Glomerular endothelial cell (primary cell): ENCODE data around the gene PPP3CA. TPM values are rescaled to one million over a fixed set of nuclear protein-coding genes. Genes with fewer than 3 reads are reported as not detected.

Source experiments
- DNase-seq: peaks from one replicate; pipeline ENCODE4 v3.0.0-alpha.2; 2011; ENCODE audit warnings: low read depth, low spot score; ENCODE audit errors: extremely low read depth
- total RNA-seq: library from RNA; depleted of rRNA; stranded (reverse); fragments of >200 nt; gene quantifications from 2 replicates; pipeline ENCODE4 v1.2.3, GENCODE V29; 2015

Gene PPP3CA
- total RNA-seq, 1 donor from 2014 or later = 44.5 TPM

DNA sequence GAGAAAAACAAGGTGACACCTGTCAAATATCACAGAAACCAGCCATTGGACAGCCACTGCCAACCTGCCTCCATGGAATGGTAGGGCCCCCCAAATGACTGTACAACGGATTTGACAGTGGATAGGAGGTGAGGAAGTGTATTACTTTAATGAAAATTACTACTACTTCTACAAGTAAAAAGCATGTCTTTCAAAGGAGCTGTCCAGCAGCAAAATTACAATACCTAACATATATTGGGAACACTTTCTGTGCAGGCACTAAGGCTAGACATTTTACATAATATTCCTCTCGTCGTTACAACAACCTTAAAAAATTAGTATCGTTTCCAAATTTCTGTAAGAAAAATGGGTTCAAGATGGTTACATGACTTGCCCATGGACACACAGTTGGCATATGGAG lies 14.9 kb downstream of the PPP3CA start:
- DNase-seq = no peak

DNA sequence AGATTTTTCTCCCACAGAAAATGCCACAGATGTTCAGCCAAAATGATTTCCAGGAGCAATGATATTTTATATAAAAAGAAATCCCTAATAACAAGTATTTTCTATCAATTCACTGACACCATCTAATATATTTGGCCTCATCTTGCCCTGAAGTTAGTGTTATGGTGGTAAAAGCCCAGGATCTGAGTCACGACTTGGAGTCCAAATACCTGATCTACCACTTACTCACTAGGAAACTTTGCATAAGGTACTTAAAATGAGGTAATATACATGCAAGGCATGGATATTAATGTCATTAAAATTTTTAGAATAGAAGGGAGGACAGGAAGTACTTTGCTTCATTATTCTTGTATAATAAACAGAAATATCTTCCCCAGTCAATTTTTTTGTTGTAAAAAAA lies 16.3 kb downstream of the PPP3CA start:
- no peak for DNase-seq

DNA sequence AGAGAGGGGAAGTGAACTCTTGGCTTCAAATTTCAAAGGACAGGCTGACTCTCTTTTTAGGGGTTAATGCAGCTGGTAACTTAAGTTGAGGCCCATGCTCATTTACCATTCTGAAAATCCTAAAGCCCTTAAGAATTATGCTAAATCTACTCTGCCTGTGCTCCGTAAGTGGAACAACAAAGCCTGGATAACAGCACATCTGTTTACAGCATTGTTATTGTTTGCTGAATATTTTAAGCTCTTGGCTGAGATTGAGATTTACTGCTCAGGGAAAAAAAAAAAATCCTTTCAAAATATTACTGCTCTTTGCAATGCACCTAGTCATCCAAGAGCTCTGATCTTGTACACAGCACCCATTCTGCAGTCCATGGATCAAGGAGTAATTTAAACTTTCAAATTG lies 17.7 kb downstream of the PPP3CA start:
- no peak for DNase-seq

DNA sequence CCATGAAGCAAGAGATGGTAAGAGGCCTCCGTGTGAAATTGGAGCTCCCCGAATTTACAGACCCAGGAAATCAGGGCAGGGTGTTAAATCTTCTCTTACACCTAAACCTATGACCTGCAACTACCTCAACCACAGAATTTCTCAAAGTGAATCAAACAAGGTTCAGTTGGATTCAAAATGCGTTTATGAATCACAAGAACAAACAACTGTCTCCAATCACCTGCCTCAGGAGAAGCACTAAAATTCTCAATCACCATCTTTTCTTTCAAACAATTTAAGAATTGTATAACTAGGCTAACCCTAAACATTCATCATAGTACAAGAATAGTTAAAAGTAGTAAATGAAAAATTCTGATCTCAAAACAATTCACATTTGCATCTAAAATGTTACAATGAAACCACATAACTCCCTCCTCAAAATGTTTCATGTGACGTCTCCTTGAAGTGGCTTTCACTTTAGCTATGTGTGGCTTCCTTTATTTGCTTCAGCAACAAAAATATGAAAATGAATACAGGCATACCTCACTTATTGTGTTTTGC lies 19.2 kb downstream of the PPP3CA start:
- no peak for DNase-seq

DNA sequence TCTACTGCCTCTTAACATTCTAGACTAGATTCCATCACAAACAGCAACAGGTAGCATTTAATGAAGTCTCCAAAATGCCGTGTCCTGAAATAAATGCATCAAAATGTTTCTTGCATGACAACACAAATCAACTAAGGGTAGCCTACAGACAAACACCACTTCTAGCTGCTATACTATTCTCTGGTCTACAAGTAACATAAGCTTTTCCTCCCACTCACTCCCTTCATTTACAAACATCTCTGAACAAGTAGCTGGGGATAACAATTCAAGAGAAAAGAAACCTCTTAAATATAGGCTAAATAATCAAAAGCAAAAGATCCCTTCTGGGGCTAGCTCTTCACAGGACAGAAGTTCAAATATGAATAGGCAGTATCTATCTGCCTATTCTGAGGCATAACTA lies 20.8 kb downstream of the PPP3CA start:
- no peak for DNase-seq

DNA sequence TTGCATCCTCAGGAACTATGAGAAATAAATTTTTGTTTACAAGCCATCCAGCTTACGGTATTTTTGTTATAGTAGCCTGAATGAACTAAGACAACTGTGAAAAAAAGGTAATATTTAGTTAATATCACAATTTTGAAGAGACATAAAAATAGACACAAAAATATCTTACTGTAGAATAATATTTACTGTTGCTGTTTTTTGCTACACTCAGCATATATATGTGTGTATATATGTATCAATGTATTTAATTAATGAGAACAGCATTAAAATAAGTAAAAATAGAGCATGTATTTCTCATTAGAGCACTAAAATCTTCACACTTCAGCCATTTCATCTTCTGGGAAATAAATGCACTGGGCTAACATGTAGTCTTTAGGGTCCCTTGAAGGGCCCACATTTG lies 24.6 kb downstream of the PPP3CA start:
- DNase-seq = no peak

DNA sequence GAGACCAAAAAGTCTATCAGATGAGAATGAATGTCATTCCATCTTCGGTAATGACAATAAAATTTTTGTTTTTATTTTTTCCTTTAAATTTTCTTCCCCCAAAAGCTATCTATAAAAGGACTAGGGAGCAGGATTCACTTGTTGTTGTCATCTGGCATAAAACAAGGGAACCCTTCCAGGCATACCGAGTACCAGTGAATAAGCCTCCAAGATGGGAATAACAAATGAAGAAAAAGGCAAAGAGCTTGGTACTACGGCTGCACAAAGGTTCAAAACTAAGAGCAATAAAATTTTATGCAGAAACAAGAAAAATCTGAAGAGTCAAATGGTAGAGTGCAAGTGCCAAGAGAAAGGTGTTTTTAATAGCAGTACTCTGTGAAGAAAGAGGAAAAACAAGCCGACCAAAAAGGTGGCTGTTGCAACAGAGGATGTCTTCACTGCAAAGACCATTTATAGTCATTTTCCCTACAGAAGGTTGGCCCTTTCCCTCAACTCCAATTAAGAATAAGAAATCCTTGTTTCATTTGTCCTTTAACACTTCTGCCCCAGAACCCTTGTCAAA lies 25.8 kb downstream of the PPP3CA start:
- DNase-seq = no peak

DNA sequence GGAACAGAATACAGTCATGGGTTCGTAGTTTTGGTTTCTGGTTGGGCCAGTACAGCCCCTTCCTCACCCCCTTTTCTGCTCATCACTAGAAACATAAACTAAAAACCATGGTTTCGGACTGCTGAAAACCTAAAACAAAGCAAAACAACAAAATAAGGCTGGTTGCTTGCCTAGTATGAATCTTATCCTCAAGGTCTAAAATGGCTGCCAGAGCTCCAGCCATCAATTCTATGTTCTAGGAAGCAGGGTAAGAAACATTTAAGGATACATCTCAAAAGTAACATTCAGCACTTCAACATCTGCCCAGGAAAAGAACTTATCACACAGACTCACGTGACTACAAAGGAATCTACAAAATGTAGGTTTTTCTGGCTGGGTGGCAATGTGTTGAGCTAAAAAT lies 31.5 kb downstream of the PPP3CA start:
- no peak for DNase-seq

DNA sequence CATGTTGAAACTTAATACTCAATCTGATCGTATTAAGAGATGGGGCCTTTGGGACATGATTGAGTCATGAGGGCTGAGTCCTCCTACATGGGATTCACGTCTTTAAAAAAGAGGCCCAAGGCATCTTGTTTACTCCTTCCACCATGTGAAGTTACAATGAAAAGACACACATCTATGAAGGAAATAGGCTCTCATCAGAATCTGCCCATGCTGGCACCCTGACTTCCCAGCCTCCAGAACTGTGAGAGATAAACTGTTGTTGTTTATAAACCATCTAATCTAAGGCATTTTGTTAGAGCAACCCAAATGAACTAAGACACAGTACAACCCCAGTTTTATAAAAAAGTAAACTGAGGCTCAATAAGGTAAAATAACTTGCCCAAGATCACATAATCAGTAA lies 32.3 kb downstream of the PPP3CA start:
- DNase-seq = no peak

DNA sequence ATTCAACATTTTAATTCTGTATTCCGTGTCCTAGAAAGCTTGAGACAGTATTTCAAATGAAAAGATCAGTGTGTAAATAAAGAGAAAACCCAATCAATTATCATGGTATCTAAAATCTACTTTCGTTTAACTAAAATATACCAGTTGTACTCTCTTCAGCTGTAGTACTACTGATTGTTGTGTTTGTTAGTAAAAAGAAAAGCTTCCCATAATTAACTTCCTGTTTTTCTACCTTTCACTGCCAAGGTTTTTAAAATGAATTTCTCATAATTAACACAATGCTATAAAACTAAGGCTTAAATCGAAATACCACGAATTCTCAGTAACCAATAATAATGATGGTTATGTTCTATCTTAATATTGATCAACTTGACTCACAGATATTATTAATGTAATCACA lies 37.4 kb downstream of the PPP3CA start:
- no peak for DNase-seq

DNA sequence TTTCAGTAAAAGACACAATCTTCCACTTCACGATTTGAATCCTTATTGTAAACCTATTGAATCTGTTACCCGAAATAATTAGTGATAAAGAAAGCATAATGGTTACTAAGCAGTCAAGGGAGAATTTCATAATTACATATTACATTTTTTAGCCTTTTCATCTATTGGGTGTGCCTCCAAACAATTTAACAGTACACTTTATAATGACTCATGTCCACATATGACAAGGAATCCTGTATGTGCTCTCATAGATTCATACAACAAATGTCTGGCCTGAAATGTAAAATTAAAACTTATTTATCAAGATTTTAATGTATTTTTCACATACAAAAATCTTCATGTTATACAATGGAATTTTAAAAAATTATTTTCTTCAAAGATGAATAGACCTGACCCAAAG lies 39.4 kb downstream of the PPP3CA start:
- DNase-seq = no peak

DNA sequence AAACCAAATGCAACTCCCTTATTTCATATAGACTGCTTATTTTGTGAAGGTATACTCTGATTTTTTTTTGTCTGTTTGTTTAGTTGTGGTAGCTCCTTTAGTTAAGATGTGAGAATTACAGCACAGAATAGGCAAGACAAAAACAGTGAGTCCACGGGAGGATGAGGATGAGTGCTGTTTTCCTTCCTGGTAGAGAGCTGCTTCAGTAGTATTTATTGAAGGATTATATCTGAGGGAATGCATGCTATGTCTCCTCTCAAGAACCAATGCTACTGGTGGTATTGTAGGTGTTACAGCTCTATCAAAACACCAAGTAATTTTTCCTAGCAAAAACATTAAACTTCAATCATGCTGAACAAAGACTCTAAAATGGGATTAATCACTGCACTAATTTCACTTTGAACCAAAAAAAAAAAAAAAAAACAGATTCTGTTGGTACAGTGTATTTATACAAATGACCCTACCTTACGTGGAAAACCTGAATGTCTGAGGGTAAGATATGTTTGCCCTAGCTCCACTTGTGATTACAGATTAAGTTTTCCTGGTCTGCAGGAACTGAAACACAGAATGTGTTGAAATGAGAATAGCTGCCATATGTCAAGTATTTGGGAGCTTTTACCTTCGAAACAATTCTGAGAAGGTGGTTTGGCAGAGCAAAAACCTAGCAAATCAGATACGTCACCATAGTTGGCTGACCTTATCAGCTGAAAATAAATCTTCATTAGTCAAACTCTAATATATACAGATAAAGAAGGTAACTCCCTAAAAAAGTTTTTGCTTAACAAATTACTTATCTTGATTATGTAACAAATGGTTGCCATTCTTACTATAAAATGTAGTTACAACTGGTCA lies 40.3 kb downstream of the PPP3CA start:
- no peak for DNase-seq

DNA sequence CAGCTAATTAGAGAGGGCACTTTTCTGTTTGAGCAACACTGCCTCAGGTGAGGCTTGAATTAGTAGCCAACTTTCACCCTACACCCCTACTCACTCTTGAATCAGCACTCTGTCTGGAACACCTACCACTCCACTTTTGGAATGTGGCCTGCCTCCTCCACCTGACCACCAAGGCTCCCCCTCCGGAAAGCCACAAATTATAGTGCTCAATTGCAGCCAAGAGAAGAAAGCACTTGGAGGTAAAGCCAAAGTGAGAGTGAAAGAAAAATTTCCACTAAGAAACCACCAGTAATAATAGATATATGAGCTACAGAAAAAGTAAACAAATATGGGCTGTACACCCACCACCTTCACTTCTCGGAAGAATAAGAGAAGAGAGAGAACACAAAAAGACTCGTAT lies 41.1 kb downstream of the PPP3CA start:
- no peak for DNase-seq

DNA sequence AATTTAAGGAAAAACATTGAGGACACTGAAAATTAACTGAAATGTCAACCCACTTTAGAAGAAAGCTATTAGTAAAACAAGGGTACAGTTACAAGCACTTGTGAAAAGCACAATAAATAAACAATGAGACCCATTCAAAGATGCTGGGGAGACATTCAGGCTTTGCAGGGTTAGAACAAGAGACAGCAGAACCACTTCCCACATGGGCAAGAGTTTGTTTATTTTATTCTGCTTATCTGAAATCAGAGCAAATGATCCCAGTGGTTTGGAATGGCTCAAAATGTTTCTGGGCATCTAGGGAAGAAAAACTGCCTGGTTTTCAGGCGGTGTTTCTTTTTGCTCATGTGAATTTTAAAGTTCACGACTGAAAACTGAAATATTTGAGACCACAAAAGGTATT lies 42.4 kb downstream of the PPP3CA start:
- no peak for DNase-seq

DNA sequence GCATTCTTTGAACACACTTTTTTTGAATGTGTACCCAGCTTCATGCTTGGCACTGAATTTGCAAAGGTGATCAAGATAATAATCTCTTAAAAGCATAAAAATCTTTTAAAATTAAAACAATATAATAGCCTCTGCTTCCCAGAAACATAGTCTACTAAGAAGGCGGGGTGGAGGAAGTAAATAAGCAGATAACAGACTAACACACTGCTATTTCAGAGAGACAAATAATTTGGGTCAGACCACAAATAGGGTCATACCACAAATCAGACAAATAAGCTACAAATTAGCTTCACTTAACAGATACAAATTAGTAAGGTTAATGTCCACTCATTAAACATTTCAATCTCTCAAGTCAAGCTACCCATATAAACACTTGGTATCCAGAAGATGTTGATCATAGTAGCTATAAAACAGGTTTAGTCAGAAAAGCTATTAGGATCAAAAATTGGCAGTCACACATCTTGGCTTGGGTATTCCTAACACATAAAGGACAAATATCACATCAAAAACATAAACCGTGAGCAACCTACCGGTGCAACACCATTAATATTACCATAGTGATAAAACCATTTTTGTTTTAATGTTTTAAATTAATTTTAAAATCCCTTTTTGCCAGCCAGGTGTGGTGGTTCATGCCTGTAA lies 47.3 kb downstream of the PPP3CA start:
- no peak for DNase-seq

DNA sequence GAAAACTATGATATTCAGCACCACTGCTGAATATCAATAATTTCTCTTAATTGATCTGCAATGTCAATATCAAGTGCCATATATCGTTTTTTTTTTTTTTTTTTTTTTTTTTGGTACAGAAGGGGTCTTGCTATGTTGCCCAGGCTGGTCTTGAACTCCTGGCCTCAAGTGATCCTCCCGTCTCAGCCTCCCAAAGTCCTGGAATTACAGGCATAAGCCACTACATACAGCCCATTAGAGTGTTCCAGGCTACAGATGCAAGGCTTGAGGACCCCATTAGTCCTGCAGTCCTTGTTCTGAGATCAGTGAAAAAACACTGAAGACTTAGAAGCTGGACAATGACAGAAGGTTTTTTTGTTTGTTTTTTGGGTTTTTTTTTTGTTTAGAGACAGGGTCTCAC lies 48.3 kb downstream of the PPP3CA start:
- DNase-seq = no peak

DNA sequence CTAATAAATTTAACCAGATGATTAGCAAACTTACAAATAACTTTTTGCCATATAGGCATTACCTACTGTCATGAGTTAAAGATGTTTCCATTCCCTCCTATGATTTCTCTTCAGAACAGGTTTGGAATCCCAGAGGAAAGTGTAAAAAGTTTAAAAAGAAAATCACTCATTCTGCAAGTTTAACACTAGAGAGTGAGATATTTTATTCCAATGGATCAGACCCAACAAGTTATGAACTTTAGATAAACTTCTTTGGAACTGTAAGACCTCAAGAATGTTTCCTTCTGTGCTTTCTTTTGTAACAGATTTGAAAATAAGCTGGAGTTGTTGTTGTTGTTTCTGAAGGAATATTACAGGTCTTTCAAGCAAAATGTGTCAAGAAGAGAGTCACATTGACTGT lies 51.6 kb downstream of the PPP3CA start:
- DNase-seq = no peak

DNA sequence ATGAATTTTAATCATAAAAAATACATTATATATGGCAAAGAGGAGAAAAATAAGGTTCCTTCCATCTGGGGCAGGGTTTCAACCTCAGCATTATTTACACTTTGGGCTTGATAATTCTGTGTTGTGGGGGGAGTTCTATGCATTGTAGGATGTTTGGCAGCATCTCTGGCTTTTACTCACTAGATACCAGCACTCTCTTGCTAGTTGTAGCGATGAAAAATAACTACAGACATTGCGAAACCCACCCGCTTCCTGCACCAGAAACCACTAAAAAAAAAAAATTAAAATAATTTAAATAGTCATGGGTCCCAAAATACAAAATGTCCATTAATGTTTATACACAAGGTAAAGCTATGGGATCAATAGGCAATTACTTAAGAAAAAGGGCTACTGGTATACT lies 52.7 kb downstream of the PPP3CA start:
- DNase-seq = no peak

DNA sequence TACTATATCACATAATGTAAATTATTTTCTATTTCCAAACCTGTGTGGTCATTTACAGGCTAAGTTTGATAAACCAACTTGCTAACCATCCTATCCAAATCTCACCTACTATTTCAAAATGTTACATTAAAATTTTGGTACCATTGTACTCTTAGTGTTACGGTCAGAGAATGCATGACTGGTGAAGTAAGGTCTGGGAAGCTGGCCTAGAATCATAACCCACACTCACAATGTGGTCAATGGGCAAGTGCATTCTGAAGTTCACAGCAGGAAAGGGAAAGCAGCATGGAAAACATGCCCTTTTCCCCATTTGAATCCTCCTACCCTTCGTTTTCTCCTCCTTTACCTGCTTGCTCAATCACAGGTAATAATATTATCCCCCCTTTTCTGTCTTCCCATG lies 54.4 kb downstream of the PPP3CA start:
- DNase-seq = no peak

DNA sequence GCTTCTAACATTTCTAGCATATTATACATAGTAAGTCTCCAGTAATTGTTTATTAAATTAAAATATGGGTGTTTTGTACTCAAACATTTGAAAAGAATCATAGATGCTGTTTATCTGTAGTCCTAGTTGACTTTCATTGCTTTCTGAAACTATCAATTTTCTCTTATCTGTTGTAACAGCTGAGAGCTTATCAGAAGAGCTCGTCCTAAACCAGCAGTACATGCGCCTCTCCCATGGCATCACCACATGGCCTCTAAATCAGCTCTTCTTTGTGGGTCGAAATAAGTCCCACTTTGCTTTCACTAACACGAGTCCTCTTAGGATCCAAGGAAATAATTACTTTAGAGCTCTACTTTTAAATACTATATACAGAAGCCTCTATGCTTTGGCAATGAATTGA lies 55.1 kb downstream of the PPP3CA start:
- no peak for DNase-seq

DNA sequence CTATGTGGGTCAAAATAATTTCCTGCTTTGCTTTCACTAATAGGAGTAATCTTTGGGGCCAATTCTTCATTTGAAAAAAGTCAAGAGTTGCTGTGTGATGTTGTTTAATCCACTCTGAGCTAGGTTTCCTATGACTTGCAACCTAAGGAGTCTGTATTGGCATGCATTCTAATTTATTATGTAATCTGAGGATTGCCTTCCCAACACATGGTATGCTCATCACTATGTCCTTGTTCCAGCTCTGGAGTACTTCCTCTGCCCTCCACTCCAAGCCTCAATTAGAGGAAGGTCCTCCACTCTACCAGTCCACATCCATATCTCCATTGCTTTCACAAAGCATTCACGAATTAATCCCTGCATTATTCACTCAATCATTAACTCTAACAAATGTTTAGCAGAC lies 56.1 kb downstream of the PPP3CA start:
- no peak for DNase-seq

DNA sequence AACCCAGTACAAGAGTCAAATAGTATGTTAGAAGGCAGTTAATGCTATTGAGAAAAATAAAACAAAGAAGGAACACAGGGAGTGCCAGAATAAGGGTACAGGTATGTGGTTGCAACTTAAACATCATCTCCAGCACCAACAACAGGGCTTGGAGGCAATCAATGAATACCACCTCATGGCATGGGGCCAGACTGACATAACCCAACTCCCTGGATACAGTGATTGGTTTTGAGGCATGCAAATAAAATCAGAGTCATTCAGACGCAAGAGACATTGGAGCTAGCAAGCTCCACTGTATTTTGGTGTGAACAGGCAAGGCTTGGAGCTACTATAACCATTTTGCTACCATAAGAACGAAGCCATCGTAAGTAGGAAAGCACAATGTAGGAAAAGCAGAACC lies 56.7 kb downstream of the PPP3CA start:
- DNase-seq = no peak
